ENCODE results near the gene REM2. TPM values are rescaled to one million over a fixed set of nuclear protein-coding genes. Genes with fewer than 3 reads are reported as not detected.

REM2 gene
- total RNA-seq, 2 experiments from 2014 or later, result 9.2 to 9.4 TPM

- no peaks in the 10 kb centered on the region for H3K27me3 Mint-ChIP-seq
- H3K27ac Mint-ChIP-seq, result no peak overlapping the region
- H3K4me3 Mint-ChIP-seq, result no peak overlapping the region
- intact Hi-C loops (cut with DNase I, micrococcal nuclease), result loop anchor here in 1 of 2 experiments (5.0 kb wide), 1 partner anchor 44 kb away; no protein-coding TSS in a partner anchor
- ChIA-PET CTCF (interaction anchor here (0.7 to 2.9 kb wide), 6 partner anchors 15 to 332 kb away, joined by 3 to 23 read pairs (median 10); partner anchors contain the start of gene LRP10), POLR2A (interaction anchor here (1.5 to 1.6 kb wide), 2 partner anchors 13 to 27 kb away, joined by 3 read pairs; partner anchors contain the start of gene PRMT5)
- no peaks in the 10 kb centered on the region for H3K9me3 ChIP-seq (ENCODE audit: control insufficient read depth in 1 of 2, insufficient read depth in 1 of 2, low read length in 2 of 2)
- ATAC-seq (ENCODE audit: poor library complexity) (no peak), DNase-seq (no peak)
- H3K27ac ChIP-seq (ENCODE audit: low read depth in 1 of 2, low read length in 2 of 2), result no peak overlapping the region
- H3K4me1 ChIP-seq (ENCODE audit: insufficient read depth, low read length), result peaks cover 13% of the 10 kb centered on the region
- peaks cover 69% of the 10 kb centered on the region for H3K36me3 ChIP-seq (ENCODE audit: insufficient read depth, low read length)
- peaks cover 15% of the 10 kb centered on the region for H3K4me1 Mint-ChIP-seq (ENCODE audit: low read depth)
- no peaks in the 10 kb centered on the region for H3K9me3 Mint-ChIP-seq
- H3K27me3 ChIP-seq (ENCODE audit: control insufficient read depth in 1 of 2, insufficient read depth in 2 of 2, low read length in 2 of 2), result no peaks in the 10 kb centered on the region
- no peak for TF ChIP-seq CTCF (IDR thresholded peaks at IDR 0.05)
- H3K36me3 Mint-ChIP-seq (ENCODE audit: low read depth), result peaks cover 66% of the 10 kb centered on the region
- no peak overlapping the region for H3K4me3 ChIP-seq (ENCODE audit: low read length)
Observed at GRCh38 chr14:22901799-22902198, 18.8 kb downstream of the REM2 start.

GRCh38 chr14:22903742-22904087 lies 20.7 kb downstream of the REM2 start:
- no peak for DNase-seq
- Mint-ChIP-seq H3K4me3 (no peak overlapping the region), H3K9me3 (no peaks in the 10 kb centered on the region), H3K36me3 (ENCODE audit: low read depth) (peaks cover 79% of the 10 kb centered on the region), H3K27me3 (no peaks in the 10 kb centered on the region), H3K4me1 (ENCODE audit: low read depth) (peaks cover 15% of the 10 kb centered on the region), H3K27ac (no peak overlapping the region)
- Histone ChIP-seq H3K4me1 (ENCODE audit: insufficient read depth, low read length) (peaks cover 13% of the 10 kb centered on the region), H3K27me3 (ENCODE audit: control insufficient read depth in 1 of 2, insufficient read depth in 2 of 2, low read length in 2 of 2) (no peaks in the 10 kb centered on the region), H3K27ac (ENCODE audit: low read depth in 1 of 2, low read length in 2 of 2) (no peak overlapping the region), H3K9me3 (ENCODE audit: control insufficient read depth in 1 of 2, insufficient read depth in 1 of 2, low read length in 2 of 2) (no peaks in the 10 kb centered on the region), H3K36me3 (ENCODE audit: insufficient read depth, low read length) (peaks cover 88% of the 10 kb centered on the region), H3K4me3 (ENCODE audit: low read length) (no peak overlapping the region)
- ChIA-PET POLR2A (interaction anchor here (1.2 to 1.6 kb wide), 2 partner anchors 16 to 17 kb away, joined by 3 to 5 read pairs; no protein-coding TSS in a partner anchor), CTCF (interaction anchor here (1.0 to 1.2 kb wide), 2 partner anchors 12 to 81 kb away, joined by 3 to 5 read pairs; no protein-coding TSS in a partner anchor)
- no peak for TF ChIP-seq CTCF (IDR thresholded peaks at IDR 0.05)
- intact Hi-C loops (cut with DNase I, micrococcal nuclease), result loop anchor here in 1 of 2 experiments (5.0 kb wide), 1 partner anchor 46 kb away; no protein-coding TSS in a partner anchor
- no peak for ATAC-seq (ENCODE audit: poor library complexity)

GRCh38 chr14:22905627-22906026 lies 22.6 kb downstream of the REM2 start:
- ChIA-PET POLR2A (no interaction called here), CTCF (no interaction called here)
- ATAC-seq (ENCODE audit: poor library complexity), result no peak
- no peak overlapping the region for H3K4me3 ChIP-seq (ENCODE audit: low read length)
- Mint-ChIP-seq H3K36me3 (ENCODE audit: low read depth) (peaks cover 89% of the 10 kb centered on the region), H3K9me3 (no peaks in the 10 kb centered on the region), H3K27ac (no peak overlapping the region), H3K4me1 (ENCODE audit: low read depth) (peaks cover 14% of the 10 kb centered on the region), H3K27me3 (no peaks in the 10 kb centered on the region), H3K4me3 (no peak overlapping the region)
- no peak overlapping the region for H3K27ac ChIP-seq (ENCODE audit: low read depth in 1 of 2, low read length in 2 of 2)
- DNase-seq, result no peak
- H3K36me3 ChIP-seq (ENCODE audit: insufficient read depth, low read length), result peaks cover 95% of the 10 kb centered on the region
- intact Hi-C loops (cut with DNase I, micrococcal nuclease), result no loop called here
- TF ChIP-seq CTCF (IDR thresholded peaks at IDR 0.05), result no peak
- H3K9me3 ChIP-seq (ENCODE audit: control insufficient read depth in 1 of 2, insufficient read depth in 1 of 2, low read length in 2 of 2), result no peaks in the 10 kb centered on the region
- no peaks in the 10 kb centered on the region for H3K27me3 ChIP-seq (ENCODE audit: control insufficient read depth in 1 of 2, insufficient read depth in 2 of 2, low read length in 2 of 2)
- peaks cover 7% of the 10 kb centered on the region for H3K4me1 ChIP-seq (ENCODE audit: insufficient read depth, low read length)
